OCI-LY7 (cell line): Measurements from ENCODE around the gene SPINDOC.

Experiments used
- CTCF ChIP-seq: fragments of 200-600 bp; sonication (generic); conservative IDR thresholded peaks from 2 replicates; pipeline ENCODE4 v1.5.1; 2014; ENCODE audit warnings: mild to moderate bottlenecking, antibody characterized with exemption, low read length, moderate library complexity, mixed read lengths
- EZH2phosphoT487 ChIP-seq: fragments of 200-600 bp; sonication (generic); IDR thresholded peaks from 2 replicates; pipeline ENCODE4 v1.6.1; 2018; ENCODE audit warnings: low read depth, borderline replicate concordance, mild to moderate bottlenecking, mixed run types, antibody characterized with exemption, low read length, moderate library complexity, mixed read lengths

- TF ChIP-seq CTCF (no peak), EZH2phosphoT487 (no peak)
Measured at GRCh38 chr11:63779039-63779438, 34.2 kb upstream of the SPINDOC start.
